OCI-LY1 (cell line): ENCODE data around the gene PPDPF.
"Not testable (repeated sequence)": the region's sequence is repeated elsewhere in the genome, so short reads cannot be mapped to it uniquely, and the experiment has no call there.

ENCODE experiments used
- H2AFZ ChIP-seq: fragments of 200-600 bp; sonication (generic), shearing (Covaris generic); 2 replicates; pipeline ENCODE4 v1.6.0; 2014; ENCODE audit warnings: antibody characterized with exemption, mild to moderate bottlenecking, low read length
- H3F3A ChIP-seq: fragments of 200-600 bp; sonication (generic), shearing (Covaris generic); 2 replicates; pipeline ENCODE4 v1.6.0; 2014; ENCODE audit warnings: mild to moderate bottlenecking, antibody characterized with exemption, low read length, moderate library complexity; ENCODE audit not compliant: insufficient read depth
- H3K27ac ChIP-seq: fragments of 200-600 bp; sonication (generic); 2 replicates; pipeline ENCODE4 v1.5.1; 2014; ENCODE audit warnings: low read length, mixed run types, mild to moderate bottlenecking, low read depth; ENCODE audit not compliant: poor library complexity, severe bottlenecking
- H3K27me3 ChIP-seq: fragments of 200-600 bp; sonication (generic); 2 replicates; pipeline ENCODE4 v1.6.0; 2014; ENCODE audit warnings: antibody characterized with exemption, mild to moderate bottlenecking, low read length, moderate library complexity; ENCODE audit not compliant: insufficient read depth
- H3K36me3 ChIP-seq: fragments of 200-600 bp; sonication (generic); 2 replicates; pipeline ENCODE4 v1.6.1; 2014; ENCODE audit warnings: mild to moderate bottlenecking, antibody characterized with exemption, low read length, moderate library complexity, mixed read lengths; ENCODE audit not compliant: insufficient read depth
- H3K4me1 ChIP-seq: fragments of 200-600 bp; sonication (generic); 2 replicates; pipeline ENCODE4 v1.5.1; 2014; ENCODE audit warnings: mild to moderate bottlenecking, low read length, moderate library complexity; ENCODE audit not compliant: insufficient read depth, severe bottlenecking
- H3K4me2 ChIP-seq: fragments of 200-600 bp; sonication (generic), shearing (Covaris generic); 2 replicates; pipeline ENCODE4 v1.6.1; 2014; ENCODE audit warnings: low read length
- H3K4me3 ChIP-seq: fragments of 200-600 bp; sonication (generic); 2 replicates; pipeline ENCODE4 v1.5.1; 2014; ENCODE audit warnings: low read length, low read depth, mild to moderate bottlenecking, mixed read lengths; ENCODE audit not compliant: poor library complexity, severe bottlenecking
- H3K79me2 ChIP-seq: fragments of 200-600 bp; shearing (Covaris generic); 2 replicates; pipeline ENCODE4 v1.6.1; 2016; ENCODE audit warnings: mixed run types, low read length, mixed read lengths; ENCODE audit not compliant: insufficient read depth
- H3K9ac ChIP-seq: fragments of 200-600 bp; sonication (generic), shearing (Covaris generic); 2 replicates; pipeline ENCODE4 v1.6.1; 2014; ENCODE audit warnings: mild to moderate bottlenecking, low read length, mixed read lengths
- H3K9me2 ChIP-seq: fragments of 200-600 bp; sonication (generic), shearing (Covaris generic); 2 replicates; pipeline ENCODE4 v1.6.1; 2014; ENCODE audit warnings: low read depth, mild to moderate bottlenecking, low read length, mixed read lengths
- H3K9me3 ChIP-seq: fragments of 200-600 bp; shearing (Covaris generic); 2 replicates; pipeline ENCODE4 v1.6.1; 2014; ENCODE audit warnings: low read length, mixed read lengths
- H4K20me1 ChIP-seq: fragments of 200-600 bp; sonication (generic), shearing (Covaris generic); 2 replicates; pipeline ENCODE4 v1.6.0; 2016; ENCODE audit warnings: mild to moderate bottlenecking, low read length; ENCODE audit not compliant: insufficient read depth
- EZH2 ChIP-seq: fragments of 200-600 bp; sonication (generic), shearing (Covaris generic); IDR thresholded peaks from 2 replicates; pipeline ENCODE4 v1.8.0; 2017; ENCODE audit warnings: borderline replicate concordance, mixed run types, mild to moderate bottlenecking, antibody characterized with exemption, low read length, moderate library complexity, mixed read lengths
- TF ChIP-seq, protein P1 (sequence below): fragments of 200-600 bp; sonication (generic), shearing (Covaris generic); IDR thresholded peaks from 2 replicates; pipeline ENCODE4 v1.5.1; 2017; ENCODE audit warnings: mild to moderate bottlenecking, antibody characterized with exemption, low read length, moderate library complexity, mixed read lengths

The PPDPF gene

DNA sequence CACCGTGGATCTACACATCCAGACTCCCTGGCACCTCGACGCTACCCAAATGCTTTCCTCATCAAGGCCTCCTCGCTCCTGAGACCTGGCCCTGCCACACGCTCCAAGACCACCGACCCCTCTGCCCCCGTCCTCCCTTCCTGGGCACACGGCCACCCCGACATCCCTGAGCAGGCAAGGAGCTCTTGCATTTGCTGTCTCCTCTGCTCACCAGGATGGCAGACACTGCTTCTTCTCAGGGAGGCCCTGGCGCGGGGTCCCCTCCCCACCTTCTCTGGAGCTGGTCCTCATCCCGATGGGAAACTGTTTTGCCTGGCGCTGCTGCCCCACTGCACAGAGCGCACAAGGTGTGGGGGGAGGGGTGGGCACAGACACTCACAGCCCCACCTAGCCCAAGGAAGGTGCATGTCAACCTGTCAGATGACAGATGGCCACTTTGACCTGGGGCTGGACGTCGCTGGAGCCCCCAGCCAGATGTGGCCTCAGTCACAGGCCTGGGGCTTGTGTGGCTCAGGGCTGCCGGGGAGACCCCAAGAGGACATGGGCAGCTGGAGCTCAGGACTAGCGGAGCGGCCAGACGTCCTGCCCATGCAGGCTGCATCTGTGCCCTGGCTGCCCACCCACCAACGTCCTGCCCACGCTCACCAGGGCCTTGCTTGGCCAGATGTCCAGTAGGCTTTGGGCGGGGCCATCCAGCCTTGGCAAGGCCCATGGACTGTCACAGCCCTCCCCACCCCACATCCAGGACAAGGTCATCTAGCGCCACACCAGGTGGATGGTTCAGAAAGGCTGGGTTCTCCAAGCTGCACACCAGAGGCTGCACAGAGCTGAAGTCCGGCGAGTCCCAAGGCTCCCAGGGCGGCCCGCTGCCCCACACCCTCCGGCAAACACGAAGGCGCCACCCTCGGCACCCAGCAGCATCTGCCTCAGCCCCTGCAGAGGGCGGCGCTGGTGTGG is 41.9 kb upstream of the PPDPF start:
- no peak overlapping the region for H3K4me3 ChIP-seq
- TF ChIP-seq EZH2: no peak
- TF ChIP-seq, protein P1, sequence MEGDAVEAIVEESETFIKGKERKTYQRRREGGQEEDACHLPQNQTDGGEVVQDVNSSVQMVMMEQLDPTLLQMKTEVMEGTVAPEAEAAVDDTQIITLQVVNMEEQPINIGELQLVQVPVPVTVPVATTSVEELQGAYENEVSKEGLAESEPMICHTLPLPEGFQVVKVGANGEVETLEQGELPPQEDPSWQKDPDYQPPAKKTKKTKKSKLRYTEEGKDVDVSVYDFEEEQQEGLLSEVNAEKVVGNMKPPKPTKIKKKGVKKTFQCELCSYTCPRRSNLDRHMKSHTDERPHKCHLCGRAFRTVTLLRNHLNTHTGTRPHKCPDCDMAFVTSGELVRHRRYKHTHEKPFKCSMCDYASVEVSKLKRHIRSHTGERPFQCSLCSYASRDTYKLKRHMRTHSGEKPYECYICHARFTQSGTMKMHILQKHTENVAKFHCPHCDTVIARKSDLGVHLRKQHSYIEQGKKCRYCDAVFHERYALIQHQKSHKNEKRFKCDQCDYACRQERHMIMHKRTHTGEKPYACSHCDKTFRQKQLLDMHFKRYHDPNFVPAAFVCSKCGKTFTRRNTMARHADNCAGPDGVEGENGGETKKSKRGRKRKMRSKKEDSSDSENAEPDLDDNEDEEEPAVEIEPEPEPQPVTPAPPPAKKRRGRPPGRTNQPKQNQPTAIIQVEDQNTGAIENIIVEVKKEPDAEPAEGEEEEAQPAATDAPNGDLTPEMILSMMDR: no peak
- no peaks in the 10 kb centered on the region for H3K4me1 ChIP-seq
- H3K36me3 ChIP-seq: no peaks in the 10 kb centered on the region
- H3K4me2 ChIP-seq: no peak overlapping the region
- no peaks in the 10 kb centered on the region for H3K9me3 ChIP-seq
- no peaks in the 10 kb centered on the region for H3K79me2 ChIP-seq
- H3F3A ChIP-seq: no peaks in the 10 kb centered on the region
- no peak overlapping the region for H2AFZ ChIP-seq
- H3K9ac ChIP-seq: no peak overlapping the region
- no peaks in the 10 kb centered on the region for H4K20me1 ChIP-seq
- no peak overlapping the region for H3K27ac ChIP-seq
- H3K27me3 ChIP-seq: 0 out of 2 replicates have a peak, but pooled peaks cover 3% of the 10 kb centered on the region
- no peaks in the 10 kb centered on the region for H3K9me2 ChIP-seq

DNA sequence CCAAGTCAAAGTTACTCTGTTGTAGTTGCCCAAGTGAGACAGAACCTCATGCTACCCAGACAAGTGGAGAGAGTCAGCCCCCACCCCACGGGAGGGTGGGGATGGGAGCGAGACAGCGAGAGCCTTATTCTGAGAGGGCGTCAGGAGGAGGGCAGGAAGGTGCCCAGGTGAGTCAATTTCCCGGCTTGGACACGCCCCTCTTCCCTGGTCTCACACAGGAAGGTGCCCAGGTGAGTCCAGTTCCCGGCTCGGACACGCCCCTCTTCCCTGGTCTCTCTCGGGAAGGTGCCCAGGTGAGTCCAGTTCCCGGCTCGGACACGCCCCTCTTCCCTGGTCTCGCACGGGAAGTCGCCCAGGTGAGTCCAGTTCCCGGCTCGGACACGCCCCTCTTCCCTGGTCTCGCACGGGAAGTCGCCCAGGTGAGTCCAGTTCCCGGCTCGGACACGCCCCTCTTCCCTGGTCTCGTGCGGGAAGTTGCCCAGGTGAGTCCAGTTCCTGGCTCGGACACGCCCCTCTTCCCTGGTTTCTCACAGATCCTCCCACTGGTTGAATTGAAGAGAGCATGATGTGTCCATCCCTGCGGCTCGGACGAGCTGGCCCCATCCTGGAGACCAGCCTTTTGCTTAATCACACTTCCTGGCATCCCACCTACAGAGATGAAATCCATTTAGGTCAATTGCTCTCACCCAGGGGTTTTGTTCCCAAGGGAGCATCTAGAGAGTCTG is 40.7 kb upstream of the PPDPF start:
- not testable (repeated sequence) for H3K27me3 ChIP-seq, H3K9me2 ChIP-seq, H3K4me2 ChIP-seq, H4K20me1 ChIP-seq, H3K9ac ChIP-seq, H3K9me3 ChIP-seq, H2AFZ ChIP-seq, H3K36me3 ChIP-seq, H3K4me3 ChIP-seq, H3F3A ChIP-seq, H3K4me1 ChIP-seq, H3K27ac ChIP-seq, H3K79me2 ChIP-seq

DNA sequence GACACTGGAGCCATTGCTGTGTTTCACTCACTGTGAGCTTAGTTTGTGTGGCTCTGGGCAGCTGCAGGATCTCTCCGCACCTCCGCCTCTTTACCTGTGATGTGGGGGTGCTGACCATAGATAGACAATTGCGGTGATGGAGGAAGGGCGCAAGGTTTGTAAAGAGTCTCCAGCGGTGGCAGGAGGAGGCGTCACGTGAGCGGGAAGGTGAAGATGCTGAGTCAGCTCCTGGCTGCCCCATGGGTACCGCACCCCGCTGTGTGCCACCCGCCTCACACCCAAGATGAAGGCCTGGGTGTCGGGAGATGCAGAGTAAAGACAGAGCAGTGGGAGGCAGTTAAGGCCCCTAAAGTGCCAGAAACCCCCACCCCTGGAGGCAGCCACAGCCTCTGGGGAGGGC is 39.1 kb upstream of the PPDPF start:
- H3K4me3 ChIP-seq: no peak overlapping the region
- no peaks in the 10 kb centered on the region for H4K20me1 ChIP-seq
- no peaks in the 10 kb centered on the region for H3F3A ChIP-seq
- no peaks in the 10 kb centered on the region for H3K36me3 ChIP-seq
- H3K9me2 ChIP-seq: no peaks in the 10 kb centered on the region
- TF ChIP-seq, protein P1: no peak
- TF ChIP-seq EZH2: no peak
- no peak overlapping the region for H2AFZ ChIP-seq
- no peak overlapping the region for H3K27ac ChIP-seq
- no peaks in the 10 kb centered on the region for H3K79me2 ChIP-seq
- H3K9me3 ChIP-seq: no peaks in the 10 kb centered on the region
- H3K4me2 ChIP-seq: no peak overlapping the region
- H3K27me3 ChIP-seq: 0 out of 2 replicates have a peak, but pooled peaks cover 3% of the 10 kb centered on the region
- no peak overlapping the region for H3K9ac ChIP-seq
- no peaks in the 10 kb centered on the region for H3K4me1 ChIP-seq
